GM21515 (cell line): ENCODE measurements around the gene LCN9.

Experiments
- ATAC-seq: cut with Tn5 transposase; IDR thresholded peaks from one replicate; pipeline ENCODE4 v1.9.1; 2021; ENCODE audit not compliant: unreplicated experiment

LCN9 gene

GRCh38 chr9:135696446-135696845, 33.3 kb downstream of the LCN9 start:
- no peak for ATAC-seq

DNA sequence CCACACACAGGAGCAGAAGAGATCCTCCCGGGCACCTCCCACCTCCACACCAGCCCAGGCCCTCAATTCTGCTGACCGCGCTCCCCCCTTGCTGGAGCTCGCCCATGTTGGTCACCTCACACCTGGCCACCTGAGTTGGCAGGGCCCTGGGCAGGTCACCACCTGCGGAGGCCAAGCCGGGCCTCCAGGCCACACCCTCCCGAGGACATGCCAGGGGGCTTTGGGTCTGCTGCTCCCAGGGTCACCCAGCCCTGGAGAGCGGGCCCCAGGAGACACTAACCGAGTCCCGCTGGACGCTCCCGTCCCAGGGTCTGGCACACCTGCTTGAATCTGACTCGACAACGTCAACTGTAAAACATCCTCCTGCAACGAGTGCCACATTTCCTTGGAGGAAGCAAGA, 34.1 kb downstream of the LCN9 start:
- no peak for ATAC-seq

- ATAC-seq = no peak
Measured at GRCh38 chr9:135698236-135698635, 35.1 kb downstream of the LCN9 start.

DNA sequence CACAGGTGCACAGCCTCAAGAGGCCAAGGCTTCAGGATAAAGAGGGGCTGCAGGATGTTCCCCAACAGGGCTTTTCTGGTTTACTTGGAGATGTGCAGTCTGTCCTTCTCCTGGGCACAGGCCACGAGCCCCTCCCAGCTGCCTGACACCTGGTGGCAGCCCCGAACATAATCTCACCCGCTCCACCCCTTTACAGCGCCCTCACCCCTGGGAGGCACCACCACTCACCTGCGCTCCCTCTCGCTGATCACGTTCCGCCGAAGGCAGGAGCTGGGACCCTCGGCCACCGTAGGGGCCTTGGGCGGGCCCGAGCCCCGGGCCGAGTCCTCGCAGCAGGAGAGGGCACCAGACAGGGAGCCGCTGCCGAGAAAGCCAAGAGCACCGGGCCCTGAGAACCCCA, 35.7 kb downstream of the LCN9 start:
- no peak for ATAC-seq

GRCh38 chr9:135699440-135699839, 36.3 kb downstream of the LCN9 start, which contains the start of gene SOHLH1:
SOHLH1 (minus strand) TSS chr9:135699481; CDS start chr9:135699467, 14 bp downstream.
- no peak for ATAC-seq

- no peak for ATAC-seq
Measured at GRCh38 chr9:135700525-135700924, 37.4 kb downstream of the LCN9 start.

GRCh38 chr9:135701067-135701958, 38.2 kb downstream of the LCN9 start:
- ATAC-seq = no peak

- ATAC-seq = no peak
Measured at GRCh38 chr9:135701959-135702721, 39.0 kb downstream of the LCN9 start, which contains the start of gene KCNT1. KCNT1 (plus strand) TSS chr9:135702185; CDS start chr9:135702259, 74 bp downstream.

DNA sequence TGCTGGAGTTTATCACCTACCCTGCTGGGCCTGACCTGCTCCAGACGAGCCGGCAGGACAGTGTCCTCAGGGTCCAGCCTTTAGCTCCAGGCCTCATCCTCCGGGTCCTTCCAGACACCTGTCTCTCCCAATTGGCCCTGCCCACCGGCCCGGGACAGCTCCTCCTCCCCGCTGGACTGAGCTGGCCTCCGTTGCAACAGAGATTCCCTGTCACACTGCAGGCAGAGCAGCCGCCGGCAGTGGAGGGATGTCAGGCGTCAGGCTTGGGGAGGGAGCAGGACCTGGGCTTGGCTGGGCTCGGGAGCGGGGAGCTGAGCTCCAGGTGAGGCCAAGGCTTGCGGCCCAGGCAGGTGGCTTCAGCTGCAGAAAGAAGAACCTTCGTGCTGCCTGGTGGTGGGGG, 40.6 kb downstream of the LCN9 start:
- ATAC-seq = no peak

DNA sequence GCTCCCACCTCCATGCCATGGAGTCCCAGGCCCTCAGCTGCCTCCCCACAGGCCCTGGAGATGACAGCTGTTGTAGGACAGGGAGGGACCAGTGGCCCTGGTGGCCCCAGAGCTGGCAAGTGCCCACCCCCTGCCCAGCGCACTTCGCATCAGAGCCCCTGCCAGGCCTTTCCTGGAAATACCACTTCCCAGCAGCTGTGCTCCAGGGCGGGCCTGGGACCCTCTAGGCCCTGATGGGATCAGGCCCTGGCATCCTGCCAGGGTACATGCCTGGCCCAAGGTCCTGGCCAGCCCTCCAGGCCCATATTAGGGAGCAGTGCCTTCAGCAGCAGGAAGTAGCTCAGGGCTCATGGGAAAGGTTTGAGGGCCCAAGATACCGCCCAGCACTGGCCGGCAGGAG, 41.4 kb downstream of the LCN9 start:
- no peak for ATAC-seq

GRCh38 chr9:135705376-135705775, 42.3 kb downstream of the LCN9 start:
- no peak for ATAC-seq

DNA sequence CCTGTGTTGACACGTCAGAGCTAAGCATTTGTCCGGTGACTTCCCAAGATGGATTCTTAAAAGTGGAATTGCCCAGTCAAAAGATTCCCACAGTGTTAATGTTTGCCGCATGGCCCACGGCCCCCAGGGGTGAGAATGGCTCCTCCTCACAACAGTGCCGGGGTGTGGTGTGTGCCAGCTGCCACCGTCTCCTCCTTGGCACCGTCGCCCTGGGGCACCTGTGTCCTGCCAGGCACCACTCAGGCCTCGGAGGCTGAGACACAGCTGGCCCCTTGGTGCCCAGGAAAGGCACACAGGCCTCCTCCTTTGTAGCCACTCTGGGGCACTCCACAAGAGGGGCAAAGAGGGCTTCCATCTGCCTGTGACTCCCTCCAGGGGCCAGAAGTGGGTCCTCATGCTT, 43.2 kb downstream of the LCN9 start:
- no peak for ATAC-seq

DNA sequence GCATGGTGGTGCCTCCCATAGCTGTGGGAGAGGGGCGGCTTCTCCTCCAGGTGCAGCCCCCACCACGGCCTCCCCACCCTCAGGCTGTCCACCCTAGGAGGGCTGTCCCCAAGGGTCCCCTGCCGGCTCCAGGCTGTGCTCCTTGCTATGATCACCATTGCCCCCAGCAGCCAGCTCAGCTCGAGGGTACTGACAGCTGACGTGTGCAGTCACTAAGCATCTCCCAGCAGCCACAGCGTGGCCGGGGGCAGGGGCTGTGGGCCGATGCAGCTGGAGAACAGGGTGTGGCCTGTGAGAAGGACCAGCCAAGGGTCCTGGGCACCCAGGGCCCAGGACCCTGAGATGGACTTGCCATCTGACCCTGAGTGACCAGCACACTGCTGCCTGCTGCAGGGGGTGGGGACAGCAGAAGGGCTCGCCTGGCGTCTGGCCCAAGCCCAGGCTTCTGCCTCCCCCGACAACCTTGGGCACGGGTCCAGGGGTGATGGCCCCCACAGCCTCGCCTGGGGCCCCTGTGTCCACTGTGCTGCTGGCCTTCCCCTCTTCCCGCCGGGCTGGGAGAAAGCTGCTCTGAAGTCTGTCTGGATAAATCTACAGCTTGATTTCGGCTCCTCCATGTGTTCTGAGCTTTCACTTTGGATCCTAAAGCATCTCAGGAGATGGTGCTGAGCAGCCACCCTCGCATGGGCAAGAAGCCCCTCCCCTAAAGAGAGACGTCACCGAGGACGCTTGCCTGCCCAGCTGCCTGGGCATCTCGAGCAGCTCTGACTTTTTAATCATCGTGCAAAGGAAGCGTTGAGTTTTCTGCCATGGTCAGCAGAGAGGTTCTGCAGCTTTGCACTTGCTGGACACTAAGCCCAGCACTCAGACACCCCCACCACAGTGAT, 44.4 kb downstream of the LCN9 start:
- ATAC-seq = no peak

- no peak for ATAC-seq
Measured at GRCh38 chr9:135708164-135708563, 45.1 kb downstream of the LCN9 start.

GRCh38 chr9:135711391-135711790, 48.3 kb downstream of the LCN9 start:
- ATAC-seq = no peak

- no peak for ATAC-seq
Measured at GRCh38 chr9:135711881-135712280, 48.8 kb downstream of the LCN9 start.

- ATAC-seq = no peak
Measured at GRCh38 chr9:135712613-135713295, 49.6 kb downstream of the LCN9 start.

DNA sequence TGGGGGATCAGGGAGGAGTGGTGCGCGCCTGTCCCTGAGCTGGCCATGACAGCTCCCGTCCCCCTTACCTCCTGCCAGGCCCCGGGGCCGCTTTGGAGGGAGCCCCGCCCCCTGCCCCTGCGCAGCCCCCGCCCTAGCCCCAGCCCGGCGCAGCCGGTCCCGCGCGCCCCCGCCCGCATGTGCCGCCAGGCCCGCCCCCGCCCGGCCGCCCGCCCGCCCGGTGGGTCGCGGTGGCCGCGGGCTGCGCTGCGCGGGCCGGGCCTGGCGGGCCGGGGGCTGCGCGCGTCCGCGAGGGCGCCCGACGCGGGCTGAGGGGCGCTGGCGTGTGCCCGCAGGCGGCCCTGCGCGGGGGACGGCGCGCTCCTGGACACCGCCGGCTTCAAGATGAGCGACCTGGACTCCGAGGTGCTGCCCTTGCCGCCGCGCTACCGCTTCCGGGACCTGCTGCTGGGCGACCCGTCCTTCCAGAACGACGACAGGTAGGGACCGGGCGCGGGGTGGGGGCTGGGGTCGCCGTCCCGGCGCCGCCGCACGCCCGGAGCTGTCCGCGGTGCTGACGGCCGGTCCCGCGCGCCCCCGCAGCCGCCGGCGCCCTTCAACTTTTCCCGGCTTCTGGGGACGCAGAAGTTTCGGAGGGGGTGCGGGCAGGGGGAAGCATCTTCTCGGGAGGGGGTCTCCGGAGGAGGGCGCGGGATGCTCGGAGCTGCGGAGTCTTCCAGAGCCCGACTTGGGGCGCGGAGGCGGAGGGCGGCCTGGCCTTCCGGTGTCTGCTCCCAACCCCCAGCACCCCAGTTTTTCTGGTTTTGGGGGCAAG, 51.3 kb downstream of the LCN9 start:
- no peak for ATAC-seq

- ATAC-seq = no peak
Measured at GRCh38 chr9:135715056-135715595, 52.0 kb downstream of the LCN9 start.
